Amniotic epithelial cell (primary cell): ENCODE results near the gene CORIN.
A peak's percentile ranks its signal among the peaks of the same experiment; 100 is the strongest.
"Not testable (repeated sequence)": the region's sequence is repeated elsewhere in the genome, so short reads cannot be mapped to it uniquely, and the experiment has no call there.

ENCODE experiments used
- DNase-seq: peaks from one replicate; pipeline ENCODE4 v3.0.0-alpha.2; 2010; ENCODE audit warnings: low read depth

CORIN gene

DNA sequence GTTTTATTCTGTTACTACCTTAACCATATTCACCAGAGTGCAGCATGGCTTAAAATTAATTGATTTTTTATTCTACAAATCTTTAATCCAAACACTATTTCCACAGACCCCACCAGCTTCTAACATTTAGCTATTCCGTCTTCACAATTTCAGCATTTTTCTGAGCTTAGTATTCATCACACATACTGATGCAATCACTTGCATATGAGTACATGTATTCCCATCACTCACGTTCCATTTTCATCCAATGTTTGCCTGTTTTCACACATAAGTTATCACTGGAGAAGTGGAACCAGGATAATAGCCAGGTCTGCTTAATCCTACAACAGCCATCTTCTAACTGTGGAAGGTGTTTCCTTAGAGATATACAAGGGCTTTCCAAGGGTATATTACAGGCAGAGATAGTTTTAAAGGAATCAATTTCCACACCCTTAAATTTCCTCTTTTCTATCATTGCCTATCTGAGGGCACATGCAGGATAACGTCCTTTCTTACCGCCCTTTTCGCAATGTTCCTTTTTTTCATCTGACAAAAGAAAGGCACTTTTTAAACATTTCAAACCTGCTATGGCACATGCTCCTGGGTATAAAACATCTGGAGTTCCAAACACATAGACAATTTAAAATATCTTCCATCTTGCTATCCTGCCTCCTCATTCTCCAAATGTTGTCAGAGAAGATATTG is 115.8 kb downstream of the CORIN start:
- peak; percentile 4 for DNase-seq

DNA sequence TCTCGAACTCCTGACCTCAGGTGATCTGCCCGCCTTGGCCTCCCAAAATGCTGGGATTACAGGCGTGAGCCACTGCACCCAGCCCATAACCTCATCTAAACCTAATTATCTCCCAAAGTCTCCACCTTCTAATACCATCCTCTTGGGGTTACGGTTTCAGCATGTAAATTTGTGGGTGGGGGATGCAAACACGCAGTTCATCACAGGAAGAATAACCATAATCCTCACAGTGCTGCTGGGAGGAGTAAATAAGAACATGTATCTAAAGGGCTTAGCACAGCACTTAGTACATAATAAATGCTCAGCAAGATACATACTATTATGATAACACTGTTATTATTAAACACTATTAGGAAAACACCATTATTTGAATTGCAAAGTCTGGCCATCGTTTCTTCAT is 116.4 kb downstream of the CORIN start:
- DNase-seq: no peak

DNA sequence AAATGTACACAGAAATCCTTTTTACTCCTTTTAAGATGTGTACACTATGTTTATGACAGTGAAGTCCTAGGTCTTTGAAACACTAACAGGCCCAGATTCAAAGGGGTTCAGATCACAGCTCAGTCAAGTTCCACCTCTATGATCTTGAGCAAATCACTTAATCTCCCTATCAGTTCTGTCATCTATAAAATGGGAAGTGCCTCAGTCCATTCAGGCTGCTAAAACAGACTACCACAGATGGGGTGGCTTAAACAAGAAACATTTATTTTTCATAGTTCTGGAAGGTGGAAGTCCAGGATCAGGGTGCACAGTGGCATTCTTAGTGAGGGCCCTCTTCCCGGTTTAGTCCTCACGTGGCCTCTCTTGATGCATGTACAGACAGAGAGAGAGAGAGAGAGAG is 117.1 kb downstream of the CORIN start:
- no peak for DNase-seq

DNA sequence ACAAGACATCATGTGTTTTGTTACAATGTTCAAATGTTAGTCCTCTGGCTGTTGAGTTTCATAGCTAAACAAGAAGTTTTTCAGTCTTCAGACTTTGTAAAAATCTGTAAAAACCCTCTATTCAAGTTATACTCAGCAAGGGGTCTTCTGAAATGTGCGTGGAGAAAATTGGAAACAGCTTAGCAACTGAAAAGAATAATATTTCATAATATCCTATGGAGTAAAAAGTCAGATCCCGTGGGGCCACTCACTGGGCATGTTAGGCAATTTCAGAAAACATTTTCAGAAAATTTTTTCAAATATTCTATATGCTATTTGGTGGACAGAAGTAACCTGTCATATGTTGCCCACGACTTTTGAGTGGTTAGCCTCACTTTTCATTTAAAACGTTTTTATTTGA is 118.3 kb downstream of the CORIN start:
- no peak for DNase-seq

DNA sequence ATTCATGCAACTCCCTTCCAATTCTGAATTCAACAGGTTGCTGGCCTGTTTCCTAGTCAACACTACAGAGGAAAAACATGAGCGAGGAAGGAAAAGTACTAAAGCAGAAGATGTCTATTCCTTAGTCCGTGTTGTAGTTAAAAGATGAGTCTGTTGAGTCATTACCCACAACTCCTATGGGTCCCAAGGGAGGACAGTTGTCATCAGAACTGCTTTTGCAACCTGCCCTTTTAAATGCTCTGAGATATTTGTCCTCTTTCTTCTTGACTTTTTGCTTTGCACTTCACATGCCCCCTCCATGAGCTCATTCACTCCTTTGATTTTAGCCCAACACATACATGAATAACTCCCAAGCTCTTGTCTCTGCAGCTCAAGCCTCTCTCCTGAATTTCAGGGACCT is 119.2 kb downstream of the CORIN start:
- no peak for DNase-seq

DNA sequence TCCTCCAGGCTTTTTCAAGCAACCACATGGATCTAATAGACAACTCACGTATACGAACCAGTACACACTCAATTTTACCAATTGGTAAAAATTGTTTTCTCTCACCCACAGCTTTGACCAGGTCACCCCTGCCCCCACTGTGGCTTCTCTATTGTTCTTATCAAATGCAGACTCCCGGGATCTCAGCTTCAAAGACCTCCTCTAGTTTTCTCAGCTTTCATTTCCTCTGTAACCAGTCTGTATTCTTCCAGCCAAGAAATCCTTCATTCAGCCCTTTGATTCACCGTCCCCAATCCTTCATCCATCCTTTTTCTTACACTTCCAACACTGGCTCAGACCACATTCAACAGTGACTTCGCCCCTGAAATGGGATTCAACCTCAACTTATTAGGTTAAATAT is 120.7 kb downstream of the CORIN start:
- DNase-seq: no peak

DNA sequence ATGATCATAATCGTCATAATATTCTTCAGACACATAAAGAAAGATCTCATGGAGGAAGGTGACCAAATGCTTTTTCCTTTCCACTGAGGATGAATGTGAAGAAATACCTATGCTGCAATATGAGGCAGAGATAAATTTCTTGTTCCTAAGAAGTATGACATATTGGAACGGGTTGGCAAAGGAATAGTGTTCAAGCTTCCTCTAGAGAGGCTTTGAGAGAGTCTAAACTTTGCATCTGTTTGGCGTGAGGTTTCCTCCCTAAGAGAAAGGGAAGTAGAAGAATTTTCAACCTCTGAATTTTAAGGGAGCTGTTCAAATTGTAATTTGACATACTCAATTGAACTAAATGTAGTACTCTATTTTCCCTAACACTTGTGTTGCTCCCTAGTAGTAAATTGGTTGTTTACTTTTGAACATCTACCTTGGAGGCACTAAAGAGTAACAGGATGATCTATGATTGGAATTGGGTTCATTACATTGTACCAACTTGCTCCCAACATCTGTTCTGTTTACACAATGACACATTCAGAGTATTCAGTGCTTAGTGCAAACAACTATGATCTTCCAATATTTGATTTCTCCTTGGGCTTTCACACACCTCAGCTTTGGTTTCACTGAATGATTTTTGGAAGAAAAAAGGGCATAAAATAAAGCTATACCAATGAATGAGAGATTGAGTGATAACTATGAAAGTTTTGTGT is 122.0 kb downstream of the CORIN start:
- DNase-seq: no peak

DNA sequence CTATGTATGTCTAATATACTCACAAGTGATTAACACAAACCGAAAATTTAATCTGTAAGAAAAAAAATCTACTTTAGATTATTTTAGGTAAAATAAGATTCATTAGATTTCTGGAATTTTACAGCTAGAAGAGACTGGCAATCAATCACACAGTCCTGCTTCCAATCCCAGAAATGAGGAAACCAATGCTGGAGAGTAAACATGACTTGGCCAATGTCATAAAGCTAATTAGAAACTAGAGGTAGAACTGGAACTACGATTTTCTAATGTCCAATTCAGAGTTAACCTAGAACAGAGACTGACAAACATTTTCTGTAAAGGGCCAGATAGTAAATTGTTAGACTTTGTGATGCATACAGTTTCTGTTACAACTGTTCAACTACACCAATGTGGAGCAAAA is 123.6 kb downstream of the CORIN start:
- DNase-seq: no peak

DNA sequence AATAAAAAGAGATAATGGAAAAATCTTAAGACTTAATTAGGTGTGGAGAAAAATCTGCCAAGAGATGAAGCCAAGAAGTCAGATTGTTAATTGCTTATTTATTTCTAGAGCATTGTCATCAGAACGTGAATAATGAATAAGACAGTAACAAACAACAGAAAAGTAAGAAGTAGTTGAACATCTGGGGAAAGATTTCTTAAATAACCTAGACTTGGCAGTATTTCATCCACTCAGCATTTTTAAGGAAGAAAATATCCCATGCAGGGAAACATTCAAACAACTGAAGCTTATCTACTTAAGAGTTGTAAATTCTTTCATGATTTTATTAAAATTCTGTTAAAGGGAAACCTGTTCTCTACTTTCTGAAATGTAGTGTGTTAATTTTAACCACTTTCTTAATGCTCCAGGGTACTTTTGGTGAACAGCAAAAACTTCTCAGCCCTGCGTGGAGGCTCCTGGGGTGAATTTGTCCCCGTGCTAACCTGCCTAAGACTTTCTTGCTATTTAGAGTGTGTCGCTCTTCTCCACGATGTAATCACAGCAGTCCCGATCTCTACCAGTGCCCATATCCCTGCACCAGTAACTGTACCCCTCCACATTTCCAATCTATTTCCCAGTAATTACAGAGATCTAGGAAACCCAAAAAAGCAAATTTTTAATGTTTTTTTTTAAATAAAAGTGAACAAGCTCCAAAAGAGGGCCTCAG is 124.6 kb downstream of the CORIN start:
- no peak for DNase-seq

DNA sequence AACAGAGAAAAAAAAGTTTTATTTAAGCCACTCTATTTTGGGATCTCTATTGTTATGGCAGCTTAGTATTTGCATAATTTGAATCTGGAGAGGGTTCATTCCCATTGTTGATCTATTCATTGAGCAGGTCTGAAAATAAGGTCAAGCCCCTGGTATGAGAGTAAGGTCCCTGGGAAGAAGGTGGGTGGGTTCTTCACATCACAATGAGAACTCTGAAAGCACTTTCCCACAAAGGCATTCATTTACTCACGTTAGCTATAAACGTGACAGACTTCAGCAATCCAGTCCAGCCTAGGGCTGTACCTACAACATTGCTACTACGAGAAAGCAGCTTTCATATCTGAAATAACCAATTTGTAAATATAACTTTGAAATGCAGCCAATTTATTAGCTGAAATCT is 126.2 kb downstream of the CORIN start:
- DNase-seq: no peak

DNA sequence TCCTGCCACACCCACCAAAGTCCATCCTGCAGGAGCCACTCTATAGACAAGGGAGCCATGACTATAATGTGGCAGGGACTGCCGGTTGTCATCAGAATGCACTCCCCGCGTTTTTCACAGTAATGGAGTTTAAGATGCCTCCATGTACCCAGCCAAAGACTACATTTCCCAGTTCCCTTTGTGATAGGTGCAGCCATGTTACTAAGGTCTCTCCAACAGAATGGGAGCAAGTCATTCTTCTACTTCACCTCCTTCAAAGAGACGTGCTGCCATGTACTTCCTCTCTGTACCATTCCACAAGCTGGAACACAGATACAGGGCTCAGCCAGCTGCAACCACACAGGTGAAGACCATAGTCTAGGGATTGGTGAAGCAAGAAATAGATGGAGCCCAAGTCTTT is 126.7 kb downstream of the CORIN start:
- DNase-seq: no peak

DNA sequence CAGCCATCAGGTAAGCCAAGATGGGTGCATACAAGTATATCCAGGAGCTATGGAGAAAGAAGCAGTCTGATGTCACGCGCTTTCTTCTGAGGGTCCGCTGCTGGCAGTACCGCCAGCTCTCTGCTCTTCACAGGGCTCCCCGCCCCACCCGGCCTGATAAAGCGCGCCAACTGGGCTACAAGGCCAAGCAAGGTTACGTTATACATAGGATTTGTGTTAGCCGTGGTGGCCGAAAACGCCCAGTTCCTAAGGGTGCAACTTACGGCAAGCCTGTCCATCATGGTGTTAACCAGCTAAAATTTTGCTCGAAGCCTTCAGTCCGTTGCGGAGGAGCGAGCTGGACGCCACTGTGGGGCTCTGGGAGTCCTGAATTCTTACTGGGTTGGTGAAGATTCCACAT is 131.5 kb downstream of the CORIN start:
- DNase-seq: not testable (repeated sequence)

DNA sequence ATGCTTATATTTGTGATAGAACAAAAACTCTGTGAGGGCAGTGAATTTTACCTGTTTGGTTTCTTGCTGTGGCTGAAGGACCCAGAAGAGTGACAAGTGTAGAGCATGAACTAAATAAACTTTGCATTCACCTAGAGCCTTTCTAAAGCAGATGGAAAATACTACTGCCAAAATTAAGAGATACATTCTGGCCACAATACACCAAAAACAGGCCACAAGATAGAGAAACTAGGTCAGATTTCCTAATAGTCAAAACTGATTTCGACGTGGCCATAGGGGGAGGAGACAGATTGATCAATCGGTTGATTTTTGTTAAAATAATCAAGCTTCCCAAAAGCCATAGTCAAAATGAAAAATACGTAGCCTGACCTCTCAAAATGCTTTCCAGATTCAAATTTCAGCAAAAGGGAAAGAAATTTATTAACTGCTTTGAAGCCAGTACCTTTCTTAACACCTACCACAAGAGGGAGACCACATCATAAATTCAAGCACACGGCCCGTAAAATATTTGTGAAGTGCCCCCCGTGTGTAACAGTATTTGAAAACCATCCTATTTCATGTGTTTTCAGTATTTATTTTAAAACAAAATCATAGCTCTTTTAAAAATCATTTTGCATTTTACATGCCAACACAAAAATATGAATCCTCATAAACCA is 132.4 kb downstream of the CORIN start:
- DNase-seq: peak; percentile 27

DNA sequence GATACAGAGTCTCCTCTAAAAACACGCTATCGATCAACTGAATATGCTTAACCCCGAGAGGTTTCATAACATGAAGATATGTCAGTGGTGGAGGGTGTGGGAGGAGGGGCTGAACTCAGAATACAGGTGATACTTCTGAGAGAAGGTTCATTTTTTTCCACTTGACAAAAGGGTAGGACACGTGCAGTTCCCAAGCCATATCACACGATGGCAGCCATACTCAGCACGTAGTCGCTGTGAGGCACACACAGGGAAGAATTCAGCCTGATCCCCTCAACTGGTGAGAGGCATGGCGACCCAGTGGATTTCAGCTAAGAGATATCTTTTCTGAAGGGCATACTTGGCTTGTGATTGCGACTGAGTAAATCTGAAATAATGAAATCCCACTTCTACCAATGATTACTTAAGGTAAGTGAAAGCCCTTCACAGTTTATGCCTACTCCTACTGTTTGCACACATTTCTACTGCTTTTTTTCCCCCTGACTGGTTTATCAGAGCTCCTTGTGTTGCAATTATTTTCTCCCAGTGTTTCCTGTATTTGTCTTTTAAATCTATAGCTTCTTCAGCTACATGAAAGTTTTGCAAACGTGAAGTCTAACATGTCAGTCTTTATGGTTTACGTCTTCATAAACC is 133.1 kb downstream of the CORIN start:
- peak; percentile 19 for DNase-seq

DNA sequence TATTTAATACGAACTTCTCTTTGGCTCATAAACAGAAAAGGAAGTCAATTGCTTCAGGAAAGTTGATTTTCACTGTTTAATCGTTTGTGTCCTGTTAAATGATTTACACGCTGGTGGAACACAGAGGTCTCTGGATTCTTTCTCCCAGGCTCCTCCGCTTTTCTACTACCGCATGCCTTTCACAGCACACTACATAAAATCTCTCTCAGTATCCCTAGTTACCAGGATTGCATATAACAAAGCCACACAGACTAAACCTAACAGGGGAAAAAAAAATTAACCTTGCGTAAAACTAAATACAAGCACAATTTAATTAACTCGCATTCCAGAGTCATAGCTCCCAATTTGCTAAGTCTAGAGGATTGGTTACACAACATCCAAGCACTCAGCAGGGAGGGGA is 133.9 kb downstream of the CORIN start:
- DNase-seq: no peak

DNA sequence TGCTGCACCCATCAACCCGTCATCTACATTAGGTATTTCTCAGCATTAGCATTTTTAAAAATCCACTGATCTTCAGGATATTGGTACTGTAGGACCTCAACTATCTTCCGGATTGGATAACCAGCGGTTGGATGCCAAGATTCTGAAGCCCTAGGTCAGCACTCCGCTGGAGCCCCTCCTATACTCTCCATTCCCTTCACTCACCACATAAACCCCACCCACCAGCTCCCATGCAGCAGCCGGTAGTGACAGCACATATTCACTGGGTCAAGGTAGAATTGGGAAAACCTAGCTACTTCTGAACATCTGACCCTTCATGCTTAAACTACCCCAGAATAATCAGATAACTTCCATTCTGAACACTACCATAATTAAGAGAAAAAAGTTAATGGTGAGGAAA is 134.9 kb downstream of the CORIN start:
- no peak for DNase-seq

DNA sequence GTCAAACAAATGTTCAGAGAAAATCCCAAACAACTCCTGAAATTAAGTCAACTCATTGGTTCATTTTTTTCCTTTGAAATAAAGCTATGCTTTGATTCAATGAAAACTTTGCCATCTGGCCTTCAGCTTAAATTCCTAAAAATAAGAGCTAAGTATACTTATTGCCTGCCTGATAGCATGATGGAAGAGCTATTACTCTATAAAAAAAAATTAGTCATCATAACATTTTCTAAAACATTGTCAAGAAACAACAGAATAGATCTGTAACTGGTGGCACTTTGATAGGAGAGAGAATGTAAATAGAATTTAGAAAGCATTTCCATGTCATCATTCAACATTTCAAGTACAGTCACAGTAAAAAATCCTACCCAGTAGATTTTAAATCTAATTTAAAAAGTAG is 136.6 kb downstream of the CORIN start:
- DNase-seq: no peak

DNA sequence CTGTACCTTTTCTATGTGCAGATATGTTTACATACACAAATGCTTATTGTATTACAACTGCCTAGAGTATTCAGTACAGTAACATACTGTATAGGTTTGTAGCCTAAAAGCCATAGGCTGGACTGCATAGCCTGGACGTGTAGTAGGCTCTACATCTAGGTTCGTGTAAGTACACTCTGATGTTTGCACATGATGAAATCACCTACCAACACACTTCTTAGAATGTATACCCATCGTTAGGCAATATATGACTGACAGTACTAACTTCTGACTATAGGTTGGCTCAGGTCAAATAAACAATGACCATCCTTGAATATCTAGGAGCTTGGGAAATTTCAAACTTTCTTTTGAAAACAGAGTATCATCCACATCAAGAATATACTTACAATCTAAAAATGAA is 139.0 kb downstream of the CORIN start:
- no peak for DNase-seq

DNA sequence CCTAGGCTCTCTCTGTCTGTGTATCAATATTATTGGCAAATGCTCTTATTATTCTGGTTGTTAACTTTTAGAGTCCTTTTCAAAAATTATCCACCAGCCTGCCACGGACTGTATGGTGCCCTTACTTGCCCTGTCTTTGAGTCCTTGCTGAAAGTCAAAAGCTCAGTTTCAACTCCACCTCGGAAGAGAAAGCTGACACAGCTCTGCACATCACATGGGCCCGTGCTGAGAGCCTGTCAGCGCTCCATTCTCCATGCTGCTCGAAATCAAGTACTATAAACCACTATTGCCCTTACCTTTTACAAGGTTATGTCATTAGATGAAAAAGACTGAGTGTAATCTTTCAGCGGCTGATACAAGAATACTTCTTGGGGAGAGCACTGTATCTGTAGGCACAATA is 141.0 kb downstream of the CORIN start:
- no peak for DNase-seq

DNA sequence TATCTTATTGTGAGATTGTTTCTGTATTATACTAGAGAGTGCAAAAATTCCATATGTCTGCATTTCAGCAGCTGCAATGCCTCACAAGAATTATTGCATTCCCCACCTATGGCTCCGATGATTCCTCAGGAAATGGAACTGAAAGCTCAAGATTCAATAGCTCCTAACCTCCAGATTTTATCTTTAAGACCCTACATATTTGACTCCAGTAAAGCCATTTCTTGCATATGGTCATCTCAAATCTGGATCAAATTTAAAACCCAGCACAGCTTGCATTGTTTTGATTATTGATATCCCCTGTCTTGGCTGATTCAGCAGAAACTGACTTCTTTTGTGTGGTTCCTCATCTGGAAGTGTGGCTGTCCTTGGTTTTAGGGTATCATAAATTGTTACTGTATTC is 142.6 kb downstream of the CORIN start:
- no peak for DNase-seq

DNA sequence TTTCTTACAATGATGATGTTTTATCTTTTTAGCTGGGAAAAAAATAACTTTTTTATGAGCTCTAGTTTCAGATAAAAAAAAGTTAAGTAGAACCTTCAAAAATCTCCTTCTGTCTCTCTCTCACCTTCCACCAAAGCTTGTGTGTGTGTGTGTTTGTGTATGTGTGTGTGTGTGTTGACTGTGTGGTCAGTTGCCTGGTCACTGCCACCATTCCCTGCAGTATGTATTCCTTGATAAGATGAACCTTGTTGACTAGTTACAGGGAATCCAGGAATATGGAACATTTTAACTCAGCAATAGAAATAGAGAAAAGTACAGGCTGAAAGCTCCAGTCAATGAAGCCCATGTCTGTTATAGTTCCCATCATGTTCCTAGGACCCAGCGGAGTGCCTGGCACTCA is 143.5 kb downstream of the CORIN start:
- DNase-seq: no peak

DNA sequence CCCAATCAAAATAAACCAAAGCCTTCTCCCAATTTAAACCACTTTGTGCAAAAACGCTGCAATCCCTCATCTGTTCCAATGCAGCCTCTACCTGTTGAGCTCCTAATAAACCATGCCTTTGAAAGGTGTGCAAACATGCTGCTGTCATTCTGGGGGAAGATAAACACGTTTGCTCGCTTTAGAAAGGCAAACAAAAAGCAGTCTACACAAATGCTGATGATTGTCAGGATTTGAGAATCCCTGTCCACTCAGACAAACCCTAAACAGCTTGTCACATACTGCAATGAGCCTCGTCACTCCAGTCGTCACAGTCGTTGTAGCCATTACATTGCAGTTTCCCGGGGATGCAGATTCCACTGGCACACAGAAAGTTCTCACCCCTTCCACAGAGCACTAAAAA is 145.2 kb downstream of the CORIN start:
- no peak for DNase-seq
